ENCODE measurements around the gene STAP2.

The STAP2 gene

GRCh38 chr19:4365791-4366665 lies 27.4 kb upstream of the STAP2 start:
- Histone ChIP-seq H3K36me3 (ENCODE audit: insufficient read depth, low read length) (peaks cover 7% of the 10 kb centered on the region; the same call in 1 of the 2 replicates), H3K9ac (ENCODE audit: low read depth, low read length) (no peak overlapping the region), H3K4me1 (ENCODE audit: insufficient read depth, low read length) (peaks cover 15% of the 10 kb centered on the region; the same call in 1 of the 2 replicates), H3K9me3 (ENCODE audit: control insufficient read depth, insufficient read depth, low read length) (no peaks in the 10 kb centered on the region)

GRCh38 chr19:4365341-4365740 lies 26.7 kb upstream of the STAP2 start:
- Histone ChIP-seq H3K9me3 (ENCODE audit: control insufficient read depth, insufficient read depth, low read length) (no peaks in the 10 kb centered on the region), H3K9ac (ENCODE audit: low read depth, low read length) (no peak overlapping the region), H3K4me1 (ENCODE audit: insufficient read depth, low read length) (peaks cover 15% of the 10 kb centered on the region; the same call in 1 of the 2 replicates), H3K36me3 (ENCODE audit: insufficient read depth, low read length) (peaks cover 7% of the 10 kb centered on the region; the same call in 1 of the 2 replicates)

GRCh38 chr19:4363571-4364304 lies 25.1 kb upstream of the STAP2 start:
- H3K36me3 ChIP-seq (ENCODE audit: insufficient read depth, low read length): peaks cover 7% of the 10 kb centered on the region; the same call in 1 of the 2 replicates

GRCh38 chr19:4362831-4363545 lies 24.4 kb upstream of the STAP2 start:
- H3K9ac ChIP-seq (ENCODE audit: low read depth, low read length): no peak overlapping the region
- H3K4me1 ChIP-seq (ENCODE audit: insufficient read depth, low read length): peaks cover under 1% of the 10 kb centered on the region; the same call in 1 of the 2 replicates
- peaks cover 7% of the 10 kb centered on the region; the same call in 1 of the 2 replicates for H3K36me3 ChIP-seq (ENCODE audit: insufficient read depth, low read length)
- no peaks in the 10 kb centered on the region for H3K9me3 ChIP-seq (ENCODE audit: control insufficient read depth, insufficient read depth, low read length)

More at GRCh38 chr19:4363571-4364304, 25.1 kb upstream of the STAP2 start:
- H3K9me3 ChIP-seq (ENCODE audit: control insufficient read depth, insufficient read depth, low read length): no peaks in the 10 kb centered on the region
- H3K9ac ChIP-seq (ENCODE audit: low read depth, low read length): no peak overlapping the region
- peaks cover 6% of the 10 kb centered on the region; the same call in 1 of the 2 replicates for H3K4me1 ChIP-seq (ENCODE audit: insufficient read depth, low read length)

- Histone ChIP-seq H3K36me3 (ENCODE audit: insufficient read depth, low read length) (peaks cover 7% of the 10 kb centered on the region; the same call in 1 of the 2 replicates), H3K9me3 (ENCODE audit: control insufficient read depth, insufficient read depth, low read length) (no peaks in the 10 kb centered on the region), H3K4me1 (ENCODE audit: insufficient read depth, low read length) (no peaks in the 10 kb centered on the region; the same call in 1 of the 2 replicates), H3K9ac (ENCODE audit: low read depth, low read length) (no peak overlapping the region)
Measured at GRCh38 chr19:4362101-4362828, 23.6 kb upstream of the STAP2 start.

GRCh38 chr19:4361152-4362046 lies 22.8 kb upstream of the STAP2 start:
- Histone ChIP-seq H3K4me1 (ENCODE audit: insufficient read depth, low read length) (no peaks in the 10 kb centered on the region; the same call in 1 of the 2 replicates), H3K9ac (ENCODE audit: low read depth, low read length) (no peak overlapping the region), H3K36me3 (ENCODE audit: insufficient read depth, low read length) (peaks cover 7% of the 10 kb centered on the region; the same call in 1 of the 2 replicates), H3K9me3 (ENCODE audit: control insufficient read depth, insufficient read depth, low read length) (no peaks in the 10 kb centered on the region)

- Histone ChIP-seq H3K4me1 (ENCODE audit: insufficient read depth, low read length) (no peaks in the 10 kb centered on the region; the same call in 1 of the 2 replicates), H3K36me3 (ENCODE audit: insufficient read depth, low read length) (peaks cover 4% of the 10 kb centered on the region; the same call in 1 of the 2 replicates), H3K9me3 (ENCODE audit: control insufficient read depth, insufficient read depth, low read length) (no peaks in the 10 kb centered on the region), H3K9ac (ENCODE audit: low read depth, low read length) (no peak overlapping the region)
Measured at GRCh38 chr19:4360641-4361151, 22.1 kb upstream of the STAP2 start.

- no peaks in the 10 kb centered on the region for H3K9me3 ChIP-seq (ENCODE audit: control insufficient read depth, insufficient read depth, low read length)
- H3K36me3 ChIP-seq (ENCODE audit: insufficient read depth, low read length): no peaks in the 10 kb centered on the region; the same call in 1 of the 2 replicates
- H3K9ac ChIP-seq (ENCODE audit: low read depth, low read length): no peak overlapping the region
- H3K4me1 ChIP-seq (ENCODE audit: insufficient read depth, low read length): no peaks in the 10 kb centered on the region; the same call in 1 of the 2 replicates
Measured at GRCh38 chr19:4360081-4360569, 21.5 kb upstream of the STAP2 start.

- Histone ChIP-seq H3K4me1 (ENCODE audit: insufficient read depth, low read length) (no peaks in the 10 kb centered on the region; the same call in 1 of the 2 replicates), H3K36me3 (ENCODE audit: insufficient read depth, low read length) (no peaks in the 10 kb centered on the region; the same call in 1 of the 2 replicates), H3K9ac (ENCODE audit: low read depth, low read length) (no peak overlapping the region), H3K9me3 (ENCODE audit: control insufficient read depth, insufficient read depth, low read length) (no peaks in the 10 kb centered on the region)
Measured at GRCh38 chr19:4359627-4360000, 21.0 kb upstream of the STAP2 start.

- H3K36me3 ChIP-seq (ENCODE audit: insufficient read depth, low read length): no peaks in the 10 kb centered on the region; the same call in 1 of the 2 replicates
- no peak overlapping the region for H3K9ac ChIP-seq (ENCODE audit: low read depth, low read length)
- no peaks in the 10 kb centered on the region for H3K9me3 ChIP-seq (ENCODE audit: control insufficient read depth, insufficient read depth, low read length)
- H3K4me1 ChIP-seq (ENCODE audit: insufficient read depth, low read length): no peaks in the 10 kb centered on the region; the same call in 1 of the 2 replicates
Measured at GRCh38 chr19:4358709-4359626, 20.3 kb upstream of the STAP2 start.

GRCh38 chr19:4357921-4358326 lies 19.3 kb upstream of the STAP2 start:
- Histone ChIP-seq H3K9me3 (ENCODE audit: control insufficient read depth, insufficient read depth, low read length) (no peaks in the 10 kb centered on the region), H3K9ac (ENCODE audit: low read depth, low read length) (no peak overlapping the region), H3K36me3 (ENCODE audit: insufficient read depth, low read length) (no peaks in the 10 kb centered on the region; the same call in 1 of the 2 replicates), H3K4me1 (ENCODE audit: insufficient read depth, low read length) (no peaks in the 10 kb centered on the region; the same call in 1 of the 2 replicates)
